Stomach (tissue), 4 donors: Measurements from ENCODE around the gene SS18.

Experiments used
- POLR2AphosphoS5 ChIP-seq, 3 donors: sonication (generic); formaldehyde crosslinking; IDR thresholded peaks; one replicate each; pipeline ENCODE4 v1.6.1; 2016; ENCODE audit warnings: antibody characterized with exemption in 3 of 3
- TF ChIP-seq, protein P1 (sequence below), 7 experiments: fragments of 450-650 bp in 4 of 7; fragments of 200-600 bp in 3 of 7; sonication (generic) in 3 of 7; IDR thresholded peaks; one replicate each; pipeline ENCODE4 v1.5.1; 2016 to 2019; ENCODE audit warnings: antibody characterized with exemption in 7 of 7, control low read depth in 2 of 7, mild to moderate bottlenecking in 1 of 7

DNA sequence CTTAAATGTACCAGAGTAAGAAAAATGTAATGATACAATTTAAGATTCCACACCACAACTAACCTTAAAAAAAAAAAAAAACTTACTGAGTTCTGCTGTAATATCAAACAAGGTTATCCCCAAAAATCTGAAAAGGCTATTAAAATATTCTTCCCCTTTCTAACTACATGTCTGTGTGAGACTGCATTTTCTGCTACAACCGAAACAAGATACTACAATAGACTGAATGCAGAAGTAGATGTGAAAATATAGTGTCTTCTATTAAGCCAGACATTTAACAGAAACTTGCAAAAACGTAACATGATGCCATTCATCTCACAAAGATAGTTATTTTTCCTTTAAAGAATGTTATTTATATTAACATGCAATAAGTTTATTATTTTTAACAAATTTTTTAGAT, 16.2 kb downstream of the SS18 start:
- TF ChIP-seq, protein P1, sequence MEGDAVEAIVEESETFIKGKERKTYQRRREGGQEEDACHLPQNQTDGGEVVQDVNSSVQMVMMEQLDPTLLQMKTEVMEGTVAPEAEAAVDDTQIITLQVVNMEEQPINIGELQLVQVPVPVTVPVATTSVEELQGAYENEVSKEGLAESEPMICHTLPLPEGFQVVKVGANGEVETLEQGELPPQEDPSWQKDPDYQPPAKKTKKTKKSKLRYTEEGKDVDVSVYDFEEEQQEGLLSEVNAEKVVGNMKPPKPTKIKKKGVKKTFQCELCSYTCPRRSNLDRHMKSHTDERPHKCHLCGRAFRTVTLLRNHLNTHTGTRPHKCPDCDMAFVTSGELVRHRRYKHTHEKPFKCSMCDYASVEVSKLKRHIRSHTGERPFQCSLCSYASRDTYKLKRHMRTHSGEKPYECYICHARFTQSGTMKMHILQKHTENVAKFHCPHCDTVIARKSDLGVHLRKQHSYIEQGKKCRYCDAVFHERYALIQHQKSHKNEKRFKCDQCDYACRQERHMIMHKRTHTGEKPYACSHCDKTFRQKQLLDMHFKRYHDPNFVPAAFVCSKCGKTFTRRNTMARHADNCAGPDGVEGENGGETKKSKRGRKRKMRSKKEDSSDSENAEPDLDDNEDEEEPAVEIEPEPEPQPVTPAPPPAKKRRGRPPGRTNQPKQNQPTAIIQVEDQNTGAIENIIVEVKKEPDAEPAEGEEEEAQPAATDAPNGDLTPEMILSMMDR (IDR thresholded peaks at IDR 0.05) = no peak
- TF ChIP-seq POLR2AphosphoS5 (IDR thresholded peaks at IDR 0.05) = no peak
